H9 (cell line): ENCODE results near the gene CCDC89. TPM values are rescaled to one million over a fixed set of nuclear protein-coding genes. Genes with fewer than 3 reads are reported as not detected.
A peak's percentile ranks its signal among the peaks of the same experiment; 100 is the strongest.

Experiments used
- DNase-seq: peaks from one replicate; pipeline ENCODE4 v3.0.0-alpha.2; 2017
- H2AFZ ChIP-seq: one replicate; pipeline ENCODE4 v1.6.1; 2013; ENCODE audit warnings: mild to moderate bottlenecking, low read length, control low read depth, moderate library complexity
- H2AK5ac ChIP-seq: 2 replicates; pipeline ENCODE4 v1.6.1; 2013; ENCODE audit warnings: low read length, control low read depth, mixed read lengths; ENCODE audit not compliant: insufficient read length
- H2BK120ac ChIP-seq: one replicate; pipeline ENCODE4 v1.6.1; 2013; ENCODE audit warnings: low read depth, mild to moderate bottlenecking, low read length, control low read depth, inconsistent platforms; ENCODE audit not compliant: poor library complexity, severe bottlenecking
- H2BK12ac ChIP-seq: 2 replicates; pipeline ENCODE4 v1.6.1; 2013; ENCODE audit warnings: low read length, control low read depth, mixed read lengths, low read depth; ENCODE audit not compliant: insufficient read length
- H2BK15ac ChIP-seq: 2 replicates; pipeline ENCODE4 v1.6.1; 2013; ENCODE audit warnings: low read depth, low read length, control low read depth
- H2BK20ac ChIP-seq: one replicate; pipeline ENCODE4 v1.6.1; 2013; ENCODE audit warnings: low read depth, mild to moderate bottlenecking, low read length, control low read depth, inconsistent platforms; ENCODE audit not compliant: poor library complexity, severe bottlenecking
- H2BK5ac ChIP-seq: 2 replicates; pipeline ENCODE4 v1.6.1; 2013; ENCODE audit warnings: low read length, control low read depth, mixed read lengths; ENCODE audit not compliant: insufficient read length
- H3K14ac ChIP-seq: 2 replicates; pipeline ENCODE4 v1.6.1; 2013; ENCODE audit warnings: low read length, control low read depth; ENCODE audit not compliant: insufficient read depth
- H3K18ac ChIP-seq: 2 replicates; pipeline ENCODE4 v1.6.1; 2013; ENCODE audit warnings: low read depth, mild to moderate bottlenecking, mixed read lengths, low read length, control low read depth; ENCODE audit not compliant: insufficient read length
- H3K23ac ChIP-seq: 2 replicates; pipeline ENCODE4 v1.6.1; 2013; ENCODE audit warnings: low read length, control low read depth, mixed read lengths, low read depth; ENCODE audit not compliant: insufficient read length
- H3K23me2 ChIP-seq: 2 replicates; pipeline ENCODE4 v1.6.1; 2013; ENCODE audit warnings: low read depth, mild to moderate bottlenecking, mixed read lengths, low read length, control low read depth; ENCODE audit not compliant: insufficient read length, poor library complexity, severe bottlenecking
- H3K27ac ChIP-seq: 2 replicates; pipeline ENCODE4 v1.5.1; 2013; ENCODE audit warnings: low read length, control low read depth, mixed read lengths, low read depth; ENCODE audit not compliant: insufficient read length
- H3K27me3 ChIP-seq: 2 replicates; pipeline ENCODE4 v1.6.1; 2013; ENCODE audit warnings: low read length, control low read depth, inconsistent platforms; ENCODE audit not compliant: insufficient read depth
- H3K4ac ChIP-seq: 2 replicates; pipeline ENCODE4 v1.6.1; 2013; ENCODE audit warnings: low read depth, mild to moderate bottlenecking, control low read depth, inconsistent platforms, low read length, moderate library complexity
- H3K4me1 ChIP-seq: 2 replicates; pipeline ENCODE4 v1.6.1; 2013; ENCODE audit warnings: low read length, control low read depth, inconsistent platforms; ENCODE audit not compliant: insufficient read depth
- H3K4me2 ChIP-seq: 2 replicates; pipeline ENCODE4 v1.6.1; 2013; ENCODE audit warnings: low read length, control low read depth, mixed read lengths; ENCODE audit not compliant: insufficient read length, insufficient read depth
- H3K56ac ChIP-seq: 2 replicates; pipeline ENCODE4 v1.6.1; 2013; ENCODE audit warnings: low read depth, mild to moderate bottlenecking, mixed read lengths, low read length, control low read depth; ENCODE audit not compliant: insufficient read length
- H3K79me1 ChIP-seq: 2 replicates; pipeline ENCODE4 v1.6.1; 2013; ENCODE audit warnings: low read depth, mild to moderate bottlenecking, moderate library complexity, low read length, control low read depth, inconsistent platforms; ENCODE audit not compliant: insufficient read depth, poor library complexity, severe bottlenecking
- H3K79me2 ChIP-seq: 2 replicates; pipeline ENCODE4 v1.6.1; 2013; ENCODE audit warnings: low read length, control low read depth, inconsistent platforms; ENCODE audit not compliant: insufficient read depth
- H3K9ac ChIP-seq: 2 replicates; pipeline ENCODE4 v1.6.1; 2013; ENCODE audit warnings: low read length, control low read depth, mixed read lengths; ENCODE audit not compliant: insufficient read length; ENCODE audit errors: extremely low read depth
- H3K9me3 ChIP-seq: one replicate; pipeline ENCODE4 v1.6.1; 2013; ENCODE audit warnings: low read depth, low read length, inconsistent platforms; ENCODE audit not compliant: control insufficient read depth
- H3T11ph ChIP-seq: one replicate; pipeline ENCODE4 v1.6.1; 2013; ENCODE audit warnings: mild to moderate bottlenecking, low read length, control low read depth, inconsistent platforms
- H4K20me1 ChIP-seq: one replicate; pipeline ENCODE4 v1.6.1; 2013; ENCODE audit not compliant: control insufficient read depth, insufficient read length, insufficient read depth
- H4K5ac ChIP-seq: 2 replicates; pipeline ENCODE4 v1.6.1; 2013; ENCODE audit warnings: low read depth, mild to moderate bottlenecking, mixed read lengths, low read length, control low read depth; ENCODE audit not compliant: insufficient read length
- H4K8ac ChIP-seq: replicated peaks from 2 replicates; pipeline ENCODE4 v1.6.1; 2013; ENCODE audit warnings: low read length, control low read depth, mixed read lengths, low read depth; ENCODE audit not compliant: insufficient read length
- H4K91ac ChIP-seq: 2 replicates; pipeline ENCODE4 v1.6.1; 2013; ENCODE audit warnings: low read depth, mild to moderate bottlenecking, moderate library complexity, mixed read lengths, low read length, control low read depth; ENCODE audit not compliant: insufficient read length
- H3K27ac Mint-ChIP-seq, 3 experiments: 2 replicates in 2 of 3; 3 replicates in 1 of 3; pipeline ENCODE4 v1.8.0; 2020 to 2021; ENCODE audit warnings: mixed read lengths in 3 of 3, mild to moderate bottlenecking in 1 of 3, moderate library complexity in 1 of 3
- H3K27me3 Mint-ChIP-seq: 2 replicates; pipeline ENCODE4 v1.8.0; 2021; ENCODE audit warnings: low read depth, mild to moderate bottlenecking, moderate library complexity, mixed read lengths
- H3K36me3 Mint-ChIP-seq, 3 experiments: 2 replicates in 2 of 3; 3 replicates in 1 of 3; pipeline ENCODE4 v1.8.0; 2020 to 2021; ENCODE audit warnings: low read depth in 3 of 3, mixed read lengths in 3 of 3; ENCODE audit not compliant: insufficient read depth in 1 of 3
- H3K4me1 Mint-ChIP-seq, 2 experiments: 2 replicates each; pipeline ENCODE4 v1.8.0; 2020; ENCODE audit warnings: mixed read lengths in 2 of 2
- H3K4me3 Mint-ChIP-seq, 2 experiments: 2 replicates in 1 of 2; 3 replicates in 1 of 2; pipeline ENCODE4 v1.8.0; 2020 to 2021; ENCODE audit warnings: mild to moderate bottlenecking in 2 of 2, mixed read lengths in 2 of 2, moderate library complexity in 1 of 2
- H3K9me3 Mint-ChIP-seq, 2 experiments: 2 replicates in 1 of 2; 3 replicates in 1 of 2; pipeline ENCODE4 v1.8.0; 2020; ENCODE audit warnings: mild to moderate bottlenecking in 2 of 2, mixed read lengths in 2 of 2, moderate library complexity in 1 of 2
- WGBS: extraction: QIAGEN DNeasy Blood & Tissue Kit; methylation state at CpG from one replicate; pipeline ENCODE4 v1.1.7; 2013; ENCODE audit warnings: missing lambda C conversion rate, low lambda C conversion rate, mixed read lengths; ENCODE audit not compliant: insufficient read length; ENCODE audit errors: extremely low coverage; 5-methylcytosine and 5-hydroxymethylcytosine counted together
- total RNA-seq: library from RNA; stranded (reverse); gene quantifications from 2 replicates; pipeline ENCODE4 v1.2.1, GENCODE V29; 2021
- TF ChIP-seq, protein P1 (sequence below): fragments of 200-600 bp; sonication (generic); conservative IDR thresholded peaks from 3 replicates; pipeline ENCODE4 v1.8.0; 2021; ENCODE audit warnings: antibody characterized with exemption, mild to moderate bottlenecking

Gene CCDC89
- total RNA-seq, 1 experiment from 2014 or later = not detected

DNA sequence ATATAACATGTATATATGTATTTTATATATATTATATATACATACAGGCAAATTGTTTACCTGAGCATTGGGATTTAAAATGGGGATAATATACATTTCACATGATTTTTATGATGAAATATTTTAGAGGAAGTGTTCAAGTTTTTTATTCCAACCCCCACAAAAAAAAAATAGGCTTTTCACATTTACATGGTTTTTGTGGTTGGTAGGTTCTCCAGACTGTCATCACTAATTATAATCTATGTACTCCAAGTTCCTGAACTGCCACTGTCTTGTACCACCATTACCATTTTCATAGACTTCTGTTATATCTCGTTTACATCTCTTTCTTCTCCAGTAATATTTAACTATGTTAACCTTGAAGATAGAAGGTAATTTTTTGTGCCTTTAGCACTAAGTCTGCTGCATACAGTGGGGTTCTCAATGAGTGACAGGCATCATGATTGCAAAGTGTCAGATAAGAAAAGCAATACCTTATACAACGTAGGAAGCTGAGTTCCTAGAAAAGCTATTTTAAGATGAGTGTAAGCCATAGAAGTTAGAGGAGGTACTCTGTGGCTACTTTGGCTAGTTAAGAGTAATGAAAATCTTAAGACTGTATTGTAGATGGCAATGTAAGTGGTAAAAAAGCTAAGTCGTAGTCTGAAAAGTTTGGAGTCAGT is 33.1 kb downstream of the CCDC89 start:
- Histone ChIP-seq H2BK120ac (no peak overlapping the region), H4K20me1 (no peaks in the 10 kb centered on the region), H4K5ac (no peak overlapping the region), H3K79me2 (no peaks in the 10 kb centered on the region), H3K27ac (no peak overlapping the region), H2BK5ac (no peak overlapping the region), H3K56ac (no peak overlapping the region), H3K23ac (no peak overlapping the region), H2BK20ac (no peak overlapping the region), H3K14ac (no peak overlapping the region), H3K4me2 (no peak overlapping the region), H4K8ac (no peak overlapping the region), H3K79me1 (no peaks in the 10 kb centered on the region), H3K9ac (no peak overlapping the region), H2AFZ (no peak overlapping the region), H3K4ac (no peak overlapping the region), H2BK15ac (no peak overlapping the region), H3K27me3 (no peaks in the 10 kb centered on the region), H2BK12ac (no peak overlapping the region), H3K4me1 (no peaks in the 10 kb centered on the region; the same call in 1 of the 2 replicates), H3K9me3 (no peaks in the 10 kb centered on the region), H3K18ac (no peak overlapping the region), H3T11ph (no peak overlapping the region), H4K91ac (no peak overlapping the region), H3K23me2 (no peaks in the 10 kb centered on the region), H2AK5ac (no peak overlapping the region)
- Mint-ChIP-seq H3K9me3 (no peaks in the 10 kb centered on the region), H3K27me3 (no peaks in the 10 kb centered on the region), H3K4me3 (no peak overlapping the region), H3K36me3 (peaks cover 5 to 21% (median 18%) of the 10 kb centered on the region in 3 experiments; a peak in 6 of 7 replicates), H3K27ac (peak overlapping the region in 1 of 3 experiments; percentile 15; a peak in 1 of 7 replicates), H3K4me1 (peaks cover 16 to 26% of the 10 kb centered on the region in 2 experiments)
- WGBS = no CpG with 5 or more reads among the region's 3 CpGs
- DNase-seq = no peak
- TF ChIP-seq, protein P1, sequence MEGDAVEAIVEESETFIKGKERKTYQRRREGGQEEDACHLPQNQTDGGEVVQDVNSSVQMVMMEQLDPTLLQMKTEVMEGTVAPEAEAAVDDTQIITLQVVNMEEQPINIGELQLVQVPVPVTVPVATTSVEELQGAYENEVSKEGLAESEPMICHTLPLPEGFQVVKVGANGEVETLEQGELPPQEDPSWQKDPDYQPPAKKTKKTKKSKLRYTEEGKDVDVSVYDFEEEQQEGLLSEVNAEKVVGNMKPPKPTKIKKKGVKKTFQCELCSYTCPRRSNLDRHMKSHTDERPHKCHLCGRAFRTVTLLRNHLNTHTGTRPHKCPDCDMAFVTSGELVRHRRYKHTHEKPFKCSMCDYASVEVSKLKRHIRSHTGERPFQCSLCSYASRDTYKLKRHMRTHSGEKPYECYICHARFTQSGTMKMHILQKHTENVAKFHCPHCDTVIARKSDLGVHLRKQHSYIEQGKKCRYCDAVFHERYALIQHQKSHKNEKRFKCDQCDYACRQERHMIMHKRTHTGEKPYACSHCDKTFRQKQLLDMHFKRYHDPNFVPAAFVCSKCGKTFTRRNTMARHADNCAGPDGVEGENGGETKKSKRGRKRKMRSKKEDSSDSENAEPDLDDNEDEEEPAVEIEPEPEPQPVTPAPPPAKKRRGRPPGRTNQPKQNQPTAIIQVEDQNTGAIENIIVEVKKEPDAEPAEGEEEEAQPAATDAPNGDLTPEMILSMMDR = no peak
